Uterus (tissue), 4 donors: ENCODE measurements around the gene PRDX4. TPM values are rescaled to one million over a fixed set of nuclear protein-coding genes. Genes with fewer than 3 reads are reported as not detected.

Experiments
- DNase-seq, 2 donors: peaks; one replicate each; pipeline ENCODE4 v3.0.0-alpha.2; 2019 to 2020
- H3K27ac ChIP-seq, 2 donors: fragments of 200-600 bp; sonication (generic); 1 replicate in 1 of 2; 2 replicates in 1 of 2; pipeline ENCODE4 v1.5.1; 2016 to 2018
- H3K27me3 ChIP-seq, 2 donors: fragments of 200-600 bp; sonication (generic); one replicate each; pipeline ENCODE4 v1.5.1; 2018 to 2019; ENCODE audit warnings: control low read depth in 1 of 2
- H3K36me3 ChIP-seq, 2 donors: fragments of 200-600 bp; sonication (generic); one replicate each; pipeline ENCODE4 v1.5.1; 2019; ENCODE audit warnings: control low read depth in 1 of 2
- H3K4me1 ChIP-seq, 2 donors: fragments of 200-600 bp; sonication (generic); one replicate each; pipeline ENCODE4 v1.5.1; 2018 to 2019; ENCODE audit warnings: control low read depth in 1 of 2
- H3K4me3 ChIP-seq, 2 donors: fragments of 200-600 bp; sonication (generic); 1 replicate in 1 of 2; 2 replicates in 1 of 2; pipeline ENCODE4 v1.5.1; 2018 to 2019; ENCODE audit warnings: mild to moderate bottlenecking in 1 of 2
- H3K9me3 ChIP-seq, 2 donors: fragments of 200-600 bp; sonication (generic); one replicate each; pipeline ENCODE4 v1.5.1; 2019; ENCODE audit warnings: control low read depth in 1 of 2
- POLR2A ChIP-seq, 2 donors: fragments of 450-650 bp; IDR thresholded peaks; one replicate each; pipeline ENCODE4 v1.6.1; 2016; ENCODE audit warnings: antibody characterized with exemption in 2 of 2, mild to moderate bottlenecking in 1 of 2, moderate library complexity in 1 of 2
- intact Hi-C: fragments of 100-400 bp; cut with DNase I; formaldehyde crosslinking; loops from one replicate; pipeline ENCODE4 v1.15.1; 2023; ENCODE audit warnings: low total_unique reads
- total RNA-seq, 4 donors: library from RNA; depleted of rRNA in 3 of 4; stranded (reverse); fragments of >200 nt in 3 of 4; gene quantifications; one replicate each; pipeline versions ENCODE4 v1.1.0 to v1.2.4, GENCODE V29; 2014 to 2023
- TF ChIP-seq, protein P1 (sequence below), 4 experiments: fragments of 200-600 bp in 2 of 4; fragments of 450-650 bp in 2 of 4; sonication (generic) in 2 of 4; IDR thresholded peaks; one replicate each; pipeline ENCODE4 v1.5.1; 2016 to 2019; ENCODE audit warnings: antibody characterized with exemption in 4 of 4, mild to moderate bottlenecking in 2 of 4, moderate library complexity in 1 of 4
- donor health status: DM: yes; HTN: yes; CAD: no.

PRDX4 gene
- total RNA-seq, 4 donors from 2014 or later, result 39.7 to 151 (median 97.2) TPM

DNA sequence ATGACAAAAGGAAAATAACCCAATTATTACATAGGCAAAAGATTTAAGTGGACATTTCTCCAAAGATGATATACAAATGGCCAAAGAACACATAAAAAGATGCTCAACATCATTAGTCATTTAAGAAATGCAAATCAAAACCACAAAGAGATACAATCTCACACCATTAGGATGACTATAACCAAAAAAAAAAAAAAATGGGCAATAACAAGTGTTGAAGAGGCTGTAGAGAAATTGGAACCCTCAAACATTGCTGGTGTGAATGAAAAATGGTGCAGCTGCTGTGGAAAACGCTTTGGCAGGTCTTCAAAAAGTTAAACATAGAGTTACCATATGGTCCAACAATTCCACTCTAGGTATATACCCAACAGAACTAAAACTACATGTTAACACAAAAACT, 5.6 kb upstream of the PRDX4 start:
- Histone ChIP-seq H3K4me3 (no peak overlapping the region), H3K27ac (no peak overlapping the region), H3K9me3 (no peaks in the 10 kb centered on the region), H3K4me1 (no peaks in the 10 kb centered on the region), H3K36me3 (no peaks in the 10 kb centered on the region), H3K27me3 (no peaks in the 10 kb centered on the region)
- intact Hi-C loops, result no loop called here
- TF ChIP-seq POLR2A (IDR thresholded peaks at IDR 0.05), result no peak
- TF ChIP-seq, protein P1, sequence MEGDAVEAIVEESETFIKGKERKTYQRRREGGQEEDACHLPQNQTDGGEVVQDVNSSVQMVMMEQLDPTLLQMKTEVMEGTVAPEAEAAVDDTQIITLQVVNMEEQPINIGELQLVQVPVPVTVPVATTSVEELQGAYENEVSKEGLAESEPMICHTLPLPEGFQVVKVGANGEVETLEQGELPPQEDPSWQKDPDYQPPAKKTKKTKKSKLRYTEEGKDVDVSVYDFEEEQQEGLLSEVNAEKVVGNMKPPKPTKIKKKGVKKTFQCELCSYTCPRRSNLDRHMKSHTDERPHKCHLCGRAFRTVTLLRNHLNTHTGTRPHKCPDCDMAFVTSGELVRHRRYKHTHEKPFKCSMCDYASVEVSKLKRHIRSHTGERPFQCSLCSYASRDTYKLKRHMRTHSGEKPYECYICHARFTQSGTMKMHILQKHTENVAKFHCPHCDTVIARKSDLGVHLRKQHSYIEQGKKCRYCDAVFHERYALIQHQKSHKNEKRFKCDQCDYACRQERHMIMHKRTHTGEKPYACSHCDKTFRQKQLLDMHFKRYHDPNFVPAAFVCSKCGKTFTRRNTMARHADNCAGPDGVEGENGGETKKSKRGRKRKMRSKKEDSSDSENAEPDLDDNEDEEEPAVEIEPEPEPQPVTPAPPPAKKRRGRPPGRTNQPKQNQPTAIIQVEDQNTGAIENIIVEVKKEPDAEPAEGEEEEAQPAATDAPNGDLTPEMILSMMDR (IDR thresholded peaks at IDR 0.05), result no peak
- DNase-seq, result no peak

DNA sequence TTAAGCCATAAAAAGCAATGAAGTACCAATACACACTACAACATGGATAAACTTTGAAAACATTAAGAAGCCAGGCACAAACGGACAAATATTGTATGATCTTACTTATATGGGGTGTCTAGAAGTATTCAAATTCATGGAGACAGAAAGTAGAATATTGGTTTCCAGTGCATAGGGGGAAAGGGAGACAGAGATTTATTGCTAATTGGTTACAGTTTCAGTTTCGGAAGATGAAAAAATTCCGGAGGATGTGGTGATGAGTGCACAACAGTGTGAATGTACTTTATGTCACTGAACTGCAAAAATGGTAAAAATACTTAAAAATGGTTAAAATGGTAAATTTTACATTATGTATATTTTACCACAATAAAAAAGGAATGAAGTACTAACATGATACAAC, 5.1 kb upstream of the PRDX4 start:
- no peak overlapping the region for H3K4me3 ChIP-seq
- no peaks in the 10 kb centered on the region for H3K36me3 ChIP-seq
- H3K27me3 ChIP-seq, result no peaks in the 10 kb centered on the region
- no peaks in the 10 kb centered on the region for H3K4me1 ChIP-seq
- intact Hi-C loops, result no loop called here
- no peak for DNase-seq
- no peak overlapping the region for H3K27ac ChIP-seq
- TF ChIP-seq POLR2A (IDR thresholded peaks at IDR 0.05), result no peak
- TF ChIP-seq, protein P1 (IDR thresholded peaks at IDR 0.05), result no peak
- H3K9me3 ChIP-seq, result no peaks in the 10 kb centered on the region

DNA sequence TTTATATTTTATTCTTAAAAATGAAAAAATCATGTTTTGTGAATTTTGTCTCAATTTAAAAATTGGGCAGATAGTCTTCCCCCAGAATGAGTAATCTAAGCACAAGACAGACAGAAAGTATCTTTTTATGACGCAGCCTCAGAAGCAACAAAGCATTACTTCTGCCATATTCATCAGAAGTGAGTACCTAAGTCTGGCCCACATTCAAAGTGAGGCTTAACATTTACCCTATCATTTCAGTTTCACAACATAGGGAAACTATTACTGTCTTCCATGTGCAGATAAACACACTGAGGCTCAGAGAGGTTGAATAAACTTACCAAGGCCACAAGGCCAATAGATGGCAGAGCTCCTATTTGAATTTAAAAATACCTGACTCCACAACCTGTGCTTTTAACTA, 4.4 kb upstream of the PRDX4 start:
- no peak for TF ChIP-seq POLR2A (IDR thresholded peaks at IDR 0.05)
- TF ChIP-seq, protein P1 (IDR thresholded peaks at IDR 0.05), result no peak
- no peaks in the 10 kb centered on the region for H3K4me1 ChIP-seq
- H3K4me3 ChIP-seq, result no peak overlapping the region
- intact Hi-C loops, result no loop called here
- no peaks in the 10 kb centered on the region for H3K9me3 ChIP-seq
- H3K36me3 ChIP-seq, result no peaks in the 10 kb centered on the region
- no peak for DNase-seq
- no peaks in the 10 kb centered on the region for H3K27me3 ChIP-seq
- H3K27ac ChIP-seq, result no peak overlapping the region

DNA sequence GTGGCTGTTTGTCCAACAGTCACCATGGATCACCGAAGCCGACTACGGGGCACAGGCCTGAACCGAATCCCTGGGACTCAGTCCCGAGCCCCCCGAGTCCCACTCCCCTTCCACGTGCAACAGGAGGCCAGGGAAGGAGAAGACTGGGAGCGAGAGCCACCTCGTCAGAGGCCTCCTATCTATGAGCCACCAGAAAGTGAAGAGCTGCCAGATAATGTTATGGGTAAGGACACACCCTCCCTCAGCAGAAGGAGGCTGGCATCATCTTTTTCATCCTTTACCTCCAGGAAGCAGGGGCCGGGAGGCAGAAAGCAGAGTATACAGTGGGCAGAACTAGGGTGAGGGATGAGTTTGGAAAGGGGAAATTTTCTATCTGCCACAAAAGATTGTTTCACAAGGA, 2.8 kb upstream of the PRDX4 start:
- no peaks in the 10 kb centered on the region for H3K4me1 ChIP-seq
- no peaks in the 10 kb centered on the region for H3K9me3 ChIP-seq
- H3K36me3 ChIP-seq, result no peaks in the 10 kb centered on the region
- no peaks in the 10 kb centered on the region for H3K27me3 ChIP-seq
- H3K4me3 ChIP-seq, result no peak overlapping the region
- DNase-seq, result no peak
- intact Hi-C loops, result no loop called here
- TF ChIP-seq POLR2A (IDR thresholded peaks at IDR 0.05), result no peak
- TF ChIP-seq, protein P1 (IDR thresholded peaks at IDR 0.05), result no peak
- no peak overlapping the region for H3K27ac ChIP-seq

DNA sequence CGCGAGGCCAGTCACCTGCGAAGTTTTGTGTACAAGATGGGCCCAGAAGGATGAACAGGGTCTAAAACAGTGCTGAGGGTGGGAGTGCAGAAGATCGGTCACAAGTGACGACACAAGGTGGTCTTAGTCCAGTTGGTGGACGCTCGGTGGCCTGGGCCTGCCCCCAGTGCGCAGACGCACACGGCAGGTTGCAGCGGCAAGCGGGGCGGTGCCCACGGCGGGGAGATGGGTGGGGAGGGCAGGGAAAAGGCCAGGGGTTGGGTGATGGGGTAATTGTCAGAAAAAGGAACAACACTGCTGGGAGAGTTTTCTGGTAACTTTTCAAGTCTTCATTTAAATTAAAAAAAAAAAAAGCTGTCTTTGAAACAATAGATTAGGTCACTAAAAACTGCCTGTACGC, 1.0 kb upstream of the PRDX4 start:
- Histone ChIP-seq H3K27me3 (no peaks in the 10 kb centered on the region), H3K36me3 (no peaks in the 10 kb centered on the region), H3K9me3 (no peaks in the 10 kb centered on the region), H3K4me1 (no peaks in the 10 kb centered on the region), H3K27ac (peak overlapping the region in 1 of 2 donors; percentile 60), H3K4me3 (no peak overlapping the region)
- no peak for DNase-seq
- TF ChIP-seq, protein P1 (IDR thresholded peaks at IDR 0.05), result no peak
- TF ChIP-seq POLR2A (IDR thresholded peaks at IDR 0.05), result no peak
- intact Hi-C loops, result no loop called here
